Dermis blood vessel endothelial cell (primary cell): ENCODE measurements around the gene GRAMD1B. TPM values are rescaled to one million over a fixed set of nuclear protein-coding genes. Genes with fewer than 3 reads are reported as not detected.
A peak's percentile ranks its signal among the peaks of the same experiment; 100 is the strongest.

Experiments used
- DNase-seq: peaks from one replicate; pipeline ENCODE4 v3.0.0; 2010
- total RNA-seq: library from RNA; depleted of rRNA; stranded (reverse); fragments of >200 nt; gene quantifications from 2 replicates; pipeline ENCODE4 v1.2.3, GENCODE V29; 2014

Gene GRAMD1B
- total RNA-seq, 1 donor from 2014 or later: 3.7 TPM

DNA sequence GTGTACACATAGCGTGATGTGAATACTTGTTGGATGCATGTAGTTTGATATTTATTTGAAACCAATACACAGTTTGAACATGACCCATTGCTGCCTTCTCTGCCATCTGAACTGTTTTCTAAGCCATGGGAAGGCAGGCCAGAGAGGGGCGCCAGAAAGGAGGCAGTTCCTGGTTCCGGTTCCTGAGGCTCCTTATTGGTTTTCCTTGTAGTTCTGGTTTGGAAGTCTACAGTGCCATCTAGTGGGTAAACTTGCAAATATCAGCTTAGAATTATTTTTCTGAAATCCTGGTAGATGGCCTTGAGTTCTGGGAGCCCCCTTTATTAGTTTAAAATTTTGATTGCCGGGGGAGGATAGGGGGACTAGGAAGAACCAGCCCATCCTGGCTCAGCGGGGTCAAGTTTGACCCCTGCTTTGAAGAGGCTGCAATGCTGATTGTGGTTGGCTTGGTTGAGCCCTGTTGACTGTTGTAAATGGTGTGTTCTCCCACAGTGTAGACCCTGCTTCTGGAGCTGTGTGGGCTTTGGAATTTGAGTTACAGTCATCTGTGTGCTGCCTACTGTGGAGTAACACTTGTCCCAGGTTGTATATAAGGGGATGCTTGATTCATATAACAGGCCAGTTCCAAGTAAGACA, 48.4 kb downstream of the GRAMD1B start:
- peak; percentile 88 for DNase-seq

GRCh38 chr11:123479048-123479837, 49.2 kb downstream of the GRAMD1B start:
- no peak for DNase-seq

- no peak for DNase-seq
Measured at GRCh38 chr11:123480290-123480815, 50.3 kb downstream of the GRAMD1B start.

DNA sequence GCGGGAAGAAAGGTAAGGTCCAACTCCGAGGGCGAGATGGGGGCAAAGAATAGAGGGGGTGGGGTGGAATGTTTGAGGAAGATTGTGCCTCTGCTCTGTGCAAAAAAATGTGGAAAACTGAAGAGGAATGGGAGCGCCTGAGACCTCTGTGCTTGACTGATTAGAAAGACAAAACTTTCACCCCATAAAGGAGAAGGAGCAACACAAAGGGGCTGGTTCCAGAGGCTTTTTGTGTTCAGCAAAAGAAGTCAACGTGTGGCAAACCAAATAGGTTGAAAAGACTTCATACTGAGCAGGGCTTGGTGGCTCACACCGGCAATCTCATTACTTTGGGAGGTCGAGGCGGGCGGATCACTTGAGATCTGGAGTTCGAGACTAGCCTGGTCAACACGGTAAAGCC, 50.8 kb downstream of the GRAMD1B start:
- no peak for DNase-seq

GRCh38 chr11:123481640-123482039, 51.6 kb downstream of the GRAMD1B start:
- no peak for DNase-seq

DNA sequence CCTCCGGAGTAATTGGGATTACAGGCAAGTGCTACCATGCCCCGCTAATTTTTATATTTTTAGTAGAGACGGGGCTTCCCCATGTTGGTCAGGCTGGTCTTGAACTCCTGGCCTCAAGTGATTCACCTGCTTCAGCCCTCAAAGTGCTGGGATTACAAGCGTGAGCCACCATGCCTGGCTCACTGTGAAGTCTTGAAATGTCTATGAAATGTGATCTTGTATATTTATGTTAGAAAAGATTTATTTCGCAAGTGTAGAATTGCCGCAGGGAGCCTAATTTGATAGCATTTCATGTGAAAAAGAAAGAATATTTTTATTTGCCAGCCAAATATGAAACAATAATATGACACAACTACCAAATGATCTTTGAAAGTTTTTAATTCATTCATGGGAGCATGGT, 52.1 kb downstream of the GRAMD1B start:
- DNase-seq: no peak

GRCh38 chr11:123483058-123483457, 53.0 kb downstream of the GRAMD1B start:
- DNase-seq: no peak

DNA sequence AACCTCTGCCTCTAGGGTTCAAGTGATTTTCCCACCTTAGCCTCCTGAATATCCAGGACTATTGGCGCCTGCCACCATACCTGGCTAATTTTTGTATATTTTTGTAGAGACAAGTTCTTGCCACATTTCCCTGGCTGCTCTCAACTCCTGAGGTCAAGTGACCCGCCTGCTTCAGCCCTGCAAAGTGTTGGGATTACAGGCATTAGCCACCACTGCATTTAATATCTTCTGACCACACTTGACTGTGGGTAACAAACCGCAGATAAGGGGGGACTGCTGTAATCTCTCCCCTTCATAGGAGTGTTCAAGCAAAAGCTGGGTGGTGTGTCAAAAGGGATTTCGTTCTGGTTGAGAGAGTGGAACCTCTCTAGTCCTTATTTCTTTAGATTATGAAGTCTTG, 53.4 kb downstream of the GRAMD1B start:
- no peak for DNase-seq

- DNase-seq: no peak
Measured at GRCh38 chr11:123484448-123484847, 54.4 kb downstream of the GRAMD1B start.

DNA sequence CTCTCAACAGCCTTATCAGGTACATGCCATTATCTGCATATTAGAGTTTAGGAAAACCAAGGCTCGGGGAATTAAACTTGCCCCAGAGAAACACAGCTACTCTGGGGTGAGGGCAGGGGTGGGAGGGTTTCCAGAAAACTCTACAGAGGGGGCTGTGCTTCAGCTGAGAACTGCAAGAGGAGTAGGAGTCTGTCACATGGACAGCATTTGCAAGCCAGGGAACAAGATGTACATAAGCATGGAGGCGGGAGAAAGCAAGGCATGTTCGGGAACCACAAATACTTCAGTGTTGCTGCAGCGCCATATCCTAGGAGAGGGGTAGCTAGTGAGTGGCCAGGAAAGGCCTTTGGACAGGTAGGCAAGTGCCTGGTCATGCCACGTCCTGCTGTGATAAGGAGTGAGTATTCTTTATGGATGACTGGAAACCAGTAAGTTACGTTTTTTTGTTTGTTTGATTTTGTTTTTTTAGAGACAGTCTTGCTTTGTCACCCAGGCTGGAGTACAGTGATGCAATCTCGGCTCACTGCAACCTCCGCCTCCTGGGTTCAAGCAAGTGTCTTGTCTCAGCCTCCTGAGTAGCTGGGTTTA, 57.2 kb downstream of the GRAMD1B start:
- no peak for DNase-seq

- no peak for DNase-seq
Measured at GRCh38 chr11:123490527-123490926, 60.5 kb downstream of the GRAMD1B start.

DNA sequence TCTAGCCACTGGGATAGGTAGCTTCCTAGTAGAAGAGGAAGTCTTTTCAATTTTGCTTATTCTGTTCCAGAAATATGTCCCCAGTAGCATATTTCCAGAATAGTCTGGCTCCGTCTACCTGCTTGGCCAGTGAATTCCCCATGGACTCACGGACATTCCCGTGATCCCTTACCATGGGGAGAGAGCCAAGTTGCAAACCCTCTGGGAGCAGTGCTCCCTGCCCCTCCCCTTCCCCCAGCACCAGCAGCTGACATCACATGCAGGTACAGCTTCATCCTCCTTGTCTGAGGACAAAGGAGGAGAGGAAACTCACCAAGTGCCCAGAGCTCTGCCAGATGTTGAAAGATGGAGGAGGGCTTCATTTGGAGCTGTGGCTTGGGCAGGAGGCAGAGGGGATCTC, 61.2 kb downstream of the GRAMD1B start:
- no peak for DNase-seq

DNA sequence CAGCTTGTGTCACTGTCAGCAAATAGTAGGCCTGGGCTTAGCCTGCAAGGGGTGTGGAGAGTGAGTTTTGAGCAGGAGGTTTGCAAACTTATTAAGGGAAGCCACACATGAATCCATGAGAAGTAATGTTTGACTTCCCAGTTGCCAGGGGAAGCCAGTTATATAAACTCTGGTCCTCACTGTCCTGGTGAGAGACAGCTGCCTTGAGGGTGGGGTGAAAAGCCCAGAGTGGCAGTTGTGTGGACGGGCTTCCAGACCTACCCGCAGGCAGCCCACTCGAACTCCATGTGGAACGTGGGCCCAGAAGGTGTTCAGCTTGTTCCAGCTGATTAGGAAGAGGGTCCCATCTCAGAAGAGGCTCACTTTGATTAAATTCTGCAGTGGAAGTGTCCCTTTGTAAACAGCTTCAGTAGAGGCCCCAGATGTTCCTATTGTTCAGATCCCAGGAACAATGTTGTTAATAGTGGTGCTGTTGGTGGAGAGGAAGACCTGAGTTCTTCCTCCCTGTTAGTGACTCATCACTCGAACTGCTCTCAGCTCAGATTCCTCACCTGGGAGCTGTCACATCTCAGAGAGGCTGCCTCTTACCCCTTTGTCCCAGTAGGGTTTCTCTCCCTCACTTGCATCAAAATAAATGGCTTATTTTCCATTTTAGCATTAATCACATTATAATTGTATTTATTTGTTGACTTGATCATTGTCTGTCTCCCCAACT, 63.4 kb downstream of the GRAMD1B start:
- DNase-seq: no peak

DNA sequence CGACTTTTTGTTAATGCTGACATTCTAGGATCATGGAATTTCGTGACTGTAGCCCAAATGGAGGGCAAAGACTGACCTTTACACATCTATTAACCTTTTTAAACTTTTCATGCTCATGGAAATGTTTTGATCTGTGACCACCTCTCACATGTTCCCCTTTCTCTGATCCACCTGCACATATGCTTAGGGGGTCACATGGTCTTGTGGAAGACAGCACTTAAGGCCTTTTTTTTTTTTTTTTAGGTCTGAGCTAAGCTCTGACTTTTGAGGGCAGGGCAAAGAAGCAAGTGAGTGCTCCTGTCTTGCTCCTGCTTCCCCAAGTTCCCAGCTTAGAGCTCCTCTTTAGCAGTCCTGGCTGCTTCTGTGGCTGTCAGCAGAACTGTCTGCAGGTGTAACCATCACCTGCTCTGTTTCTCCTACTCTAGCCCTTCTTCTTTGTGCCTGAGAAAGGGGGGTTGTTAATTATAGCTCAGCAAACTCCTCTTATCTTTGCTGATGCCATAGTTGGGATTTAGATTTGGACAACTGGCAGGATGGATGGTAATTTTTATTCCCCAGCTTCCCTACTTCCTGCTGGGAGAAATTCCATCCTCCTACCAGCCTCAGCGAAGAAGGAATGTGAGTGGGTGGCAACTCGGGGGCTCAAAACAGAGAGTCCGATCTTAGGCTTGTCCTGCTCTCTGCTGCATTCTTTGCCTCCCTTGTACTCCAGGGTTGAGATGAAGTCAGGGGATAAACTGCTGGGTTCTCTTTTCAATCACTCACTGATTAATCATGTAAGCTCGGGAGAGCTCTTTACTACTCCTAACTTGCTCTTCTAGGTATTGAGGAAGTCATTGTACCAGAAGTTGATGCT, 64.4 kb downstream of the GRAMD1B start:
- DNase-seq: no peak

- DNase-seq: no peak
Measured at GRCh38 chr11:123504401-123504800, 74.3 kb downstream of the GRAMD1B start.

DNA sequence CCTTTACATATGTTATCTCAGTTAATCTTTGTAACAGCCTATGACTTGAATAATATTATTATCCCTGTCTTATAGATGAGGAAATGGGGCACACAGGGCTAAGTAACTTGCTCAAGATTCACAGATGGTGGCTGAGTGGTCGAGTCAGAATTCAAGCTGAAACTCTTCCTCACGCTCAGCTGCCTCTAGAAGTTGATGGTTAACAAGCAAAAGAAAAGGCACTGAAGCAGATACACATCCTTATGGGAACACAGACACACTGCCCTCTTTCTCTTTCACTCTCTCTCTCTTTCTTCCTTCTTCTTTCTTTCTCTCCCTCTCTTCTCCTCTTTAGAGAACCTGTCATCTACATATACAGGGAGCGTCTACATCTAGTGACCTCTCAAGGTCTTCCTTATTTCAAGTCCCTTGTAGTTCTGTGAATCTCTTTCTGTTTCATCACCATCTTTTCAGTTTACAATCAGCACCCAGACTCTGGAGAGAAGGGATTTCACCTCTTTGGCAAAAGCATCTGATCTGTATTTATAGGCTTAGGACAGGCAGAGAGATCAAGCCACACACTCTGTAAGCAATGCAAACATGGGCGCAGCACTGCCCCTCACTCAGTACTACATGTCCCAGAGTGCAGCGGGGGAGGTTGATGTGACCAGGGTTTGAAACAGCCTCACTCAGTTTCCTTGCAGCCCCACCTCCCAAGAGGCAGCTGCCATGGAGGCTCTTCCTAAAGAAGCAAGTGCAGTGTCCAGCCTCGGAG, 75.7 kb downstream of the GRAMD1B start:
- DNase-seq: no peak

DNA sequence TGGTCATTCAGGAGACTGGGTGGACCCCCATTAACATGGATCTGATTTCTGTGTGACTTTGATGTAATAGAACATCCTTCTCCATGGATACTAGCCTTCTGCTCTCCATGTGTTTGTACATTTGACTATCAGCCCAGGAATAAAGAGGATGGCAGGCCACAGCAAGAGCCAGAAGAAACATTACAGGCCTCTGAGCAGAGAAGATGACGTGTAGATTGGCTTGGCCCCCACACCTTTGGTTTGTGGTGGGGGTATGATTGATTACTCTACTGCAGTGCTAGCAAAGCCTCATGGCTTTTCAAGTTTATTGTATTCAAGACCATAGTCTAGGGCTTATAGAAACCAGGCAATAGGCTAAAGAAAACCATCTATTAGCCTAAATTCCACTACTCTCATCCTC, 77.0 kb downstream of the GRAMD1B start:
- DNase-seq: no peak

- DNase-seq: peak; percentile 78
Measured at GRCh38 chr11:123509737-123510578, 79.9 kb downstream of the GRAMD1B start.

DNA sequence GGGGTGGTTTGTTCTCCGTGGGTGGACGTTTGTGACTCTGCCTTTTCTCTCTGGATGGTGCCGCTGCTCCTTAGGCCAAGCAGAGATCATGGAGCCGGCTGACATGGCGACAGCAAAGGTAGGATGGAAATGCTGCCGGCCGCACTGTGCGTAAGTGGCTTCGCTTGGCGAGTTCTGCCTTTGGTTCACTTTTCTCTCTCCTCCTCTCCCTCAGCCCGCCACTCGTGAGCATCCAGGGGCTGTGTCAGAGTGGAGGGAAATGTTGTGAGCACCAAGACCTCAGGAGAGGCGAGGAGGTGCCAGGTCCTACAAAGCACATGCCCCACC, 80.5 kb downstream of the GRAMD1B start:
- no peak for DNase-seq

DNA sequence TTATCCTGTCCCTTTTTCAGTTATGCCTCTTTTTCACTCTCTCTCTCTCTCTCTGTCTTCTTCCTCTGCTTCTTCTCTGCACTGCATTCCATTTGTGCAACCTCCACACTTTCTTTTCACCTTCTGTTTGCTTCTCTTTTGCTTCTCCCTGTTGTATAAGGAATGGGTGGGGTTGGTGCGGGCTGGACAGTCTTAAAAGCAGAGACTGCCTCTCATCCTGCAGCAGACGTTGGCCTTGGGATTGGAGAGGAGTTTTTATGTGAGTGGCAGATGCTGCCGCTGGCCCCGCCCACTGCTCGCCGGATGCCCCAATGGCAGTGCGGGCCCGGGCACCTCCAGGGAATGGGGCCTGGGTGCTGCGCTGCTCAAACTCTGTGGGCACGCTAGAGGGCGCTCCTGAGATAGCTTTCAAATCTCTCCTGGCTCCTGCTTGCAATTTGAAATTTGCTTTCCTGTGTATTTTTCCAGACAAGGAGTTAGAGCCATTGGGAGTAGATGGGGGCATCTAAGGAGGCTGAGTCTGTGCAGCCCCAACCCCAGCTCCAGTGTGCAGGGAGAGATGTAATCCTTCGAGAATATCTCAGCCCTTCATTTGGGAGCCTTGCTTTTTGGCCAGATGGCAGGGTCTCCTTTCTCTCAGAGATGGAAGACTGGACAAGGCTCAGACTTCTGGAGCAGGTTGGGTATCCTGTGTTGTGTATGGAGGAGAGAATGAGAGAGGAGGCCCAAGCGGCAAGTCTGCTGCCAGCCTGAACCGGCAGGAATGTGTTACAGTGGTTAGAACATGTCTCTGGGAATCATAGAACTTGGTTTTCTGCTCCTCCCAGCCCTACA, 81.2 kb downstream of the GRAMD1B start:
- peak; percentile 86 for DNase-seq
